ENCODE results near the gene DUSP9.

DNA sequence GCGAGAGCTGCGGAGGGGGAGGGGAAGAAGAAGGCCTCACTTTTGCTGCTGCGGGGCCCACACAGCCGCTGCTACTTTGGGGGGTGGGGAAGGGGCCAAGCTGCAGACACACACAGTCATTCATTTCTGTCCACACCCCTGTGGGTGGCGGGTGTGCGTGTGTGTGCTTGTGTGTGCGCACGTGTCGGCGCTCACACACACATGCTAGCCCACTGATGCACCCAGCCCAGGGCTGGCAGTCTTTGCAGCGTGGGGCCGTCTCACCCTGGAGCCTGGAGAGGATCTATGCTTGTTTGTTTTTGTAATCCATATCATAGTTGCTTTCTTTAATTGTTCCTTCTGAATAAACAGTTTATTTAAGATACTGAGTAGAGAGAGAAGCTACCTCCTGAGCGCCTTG, 4.0 kb downstream of the DUSP9 start:
- TF ChIP-seq, protein P1, sequence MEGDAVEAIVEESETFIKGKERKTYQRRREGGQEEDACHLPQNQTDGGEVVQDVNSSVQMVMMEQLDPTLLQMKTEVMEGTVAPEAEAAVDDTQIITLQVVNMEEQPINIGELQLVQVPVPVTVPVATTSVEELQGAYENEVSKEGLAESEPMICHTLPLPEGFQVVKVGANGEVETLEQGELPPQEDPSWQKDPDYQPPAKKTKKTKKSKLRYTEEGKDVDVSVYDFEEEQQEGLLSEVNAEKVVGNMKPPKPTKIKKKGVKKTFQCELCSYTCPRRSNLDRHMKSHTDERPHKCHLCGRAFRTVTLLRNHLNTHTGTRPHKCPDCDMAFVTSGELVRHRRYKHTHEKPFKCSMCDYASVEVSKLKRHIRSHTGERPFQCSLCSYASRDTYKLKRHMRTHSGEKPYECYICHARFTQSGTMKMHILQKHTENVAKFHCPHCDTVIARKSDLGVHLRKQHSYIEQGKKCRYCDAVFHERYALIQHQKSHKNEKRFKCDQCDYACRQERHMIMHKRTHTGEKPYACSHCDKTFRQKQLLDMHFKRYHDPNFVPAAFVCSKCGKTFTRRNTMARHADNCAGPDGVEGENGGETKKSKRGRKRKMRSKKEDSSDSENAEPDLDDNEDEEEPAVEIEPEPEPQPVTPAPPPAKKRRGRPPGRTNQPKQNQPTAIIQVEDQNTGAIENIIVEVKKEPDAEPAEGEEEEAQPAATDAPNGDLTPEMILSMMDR (IDR thresholded peaks at IDR 0.05; ENCODE audit: poor library complexity): no peak
- TF ChIP-seq EZH2 (IDR thresholded peaks at IDR 0.05; ENCODE audit: borderline replicate concordance) (no peak), EZH2phosphoT487 (IDR thresholded peaks at IDR 0.05; ENCODE audit: low read depth, severe bottlenecking, unreplicated experiment) (no peak)
